HG03097 (cell line): ENCODE data around the gene PEX10.
"Not testable (repeated sequence)": the region's sequence is repeated elsewhere in the genome, so short reads cannot be mapped to it uniquely, and the experiment has no call there.

ENCODE experiments used
- ATAC-seq: cut with Tn5 transposase; IDR thresholded peaks from one replicate; pipeline ENCODE4 v1.9.1; 2021; ENCODE audit not compliant: unreplicated experiment, low FRiP score

The PEX10 gene

GRCh38 chr1:2444138-2444591 lies 31.8 kb upstream of the PEX10 start:
- no peak for ATAC-seq

- no peak for ATAC-seq
Measured at GRCh38 chr1:2443277-2444137, 31.1 kb upstream of the PEX10 start.

- no peak for ATAC-seq
Measured at GRCh38 chr1:2442661-2443060, 30.3 kb upstream of the PEX10 start.

GRCh38 chr1:2441746-2442145 lies 29.4 kb upstream of the PEX10 start:
- no peak for ATAC-seq

GRCh38 chr1:2440346-2440745 lies 28.0 kb upstream of the PEX10 start:
- ATAC-seq = not testable (repeated sequence)

- ATAC-seq = no peak
Measured at GRCh38 chr1:2439369-2439768, 27.0 kb upstream of the PEX10 start.

- no peak for ATAC-seq
Measured at GRCh38 chr1:2438641-2439040, 26.3 kb upstream of the PEX10 start.

- ATAC-seq = no peak
Measured at GRCh38 chr1:2438038-2438437, 25.7 kb upstream of the PEX10 start.

GRCh38 chr1:2437617-2438016 lies 25.3 kb upstream of the PEX10 start:
- ATAC-seq = no peak

GRCh38 chr1:2436876-2437275 lies 24.5 kb upstream of the PEX10 start:
- no peak for ATAC-seq

- ATAC-seq = no peak
Measured at GRCh38 chr1:2435746-2436355, 23.5 kb upstream of the PEX10 start.

GRCh38 chr1:2435091-2435490 lies 22.7 kb upstream of the PEX10 start:
- ATAC-seq = no peak

- ATAC-seq = no peak
Measured at GRCh38 chr1:2433936-2434655, 21.7 kb upstream of the PEX10 start.

GRCh38 chr1:2433196-2433595 lies 20.8 kb upstream of the PEX10 start:
- no peak for ATAC-seq

GRCh38 chr1:2432441-2432844 lies 20.1 kb upstream of the PEX10 start:
- no peak for ATAC-seq

GRCh38 chr1:2431518-2431917 lies 19.2 kb upstream of the PEX10 start:
- no peak for ATAC-seq

GRCh38 chr1:2431103-2431502 lies 18.7 kb upstream of the PEX10 start:
- ATAC-seq = no peak

- ATAC-seq = no peak
Measured at GRCh38 chr1:2430592-2430973, 18.2 kb upstream of the PEX10 start.

GRCh38 chr1:2429780-2430591 lies 17.6 kb upstream of the PEX10 start:
- ATAC-seq = no peak

- no peak for ATAC-seq
Measured at GRCh38 chr1:2428490-2428889, 16.1 kb upstream of the PEX10 start.

- ATAC-seq = no peak
Measured at GRCh38 chr1:2427976-2428375, 15.6 kb upstream of the PEX10 start.
